DOHH2 (cell line): ENCODE measurements around the gene PNRC2.

Experiments used
- H3F3A ChIP-seq: fragments of 200-600 bp; sonication (generic), shearing (Covaris generic); 2 replicates; pipeline ENCODE4 v1.6.0; 2016; ENCODE audit warnings: antibody characterized with exemption, mild to moderate bottlenecking; ENCODE audit not compliant: control insufficient read depth, insufficient read depth
- H3K27ac ChIP-seq: fragments of 200-600 bp; sonication (generic); 2 replicates; pipeline ENCODE4 v1.5.1; 2014; ENCODE audit warnings: low read depth, mild to moderate bottlenecking, low read length, moderate library complexity
- H3K27me3 ChIP-seq: fragments of 200-600 bp; sonication (generic); 2 replicates; pipeline ENCODE4 v1.6.1; 2014; ENCODE audit warnings: mild to moderate bottlenecking, low read length, mixed read lengths; ENCODE audit not compliant: control insufficient read depth
- H3K36me3 ChIP-seq: fragments of 200-600 bp; sonication (generic); 2 replicates; pipeline ENCODE4 v1.6.1; 2014; ENCODE audit warnings: mild to moderate bottlenecking, low read length, moderate library complexity, mixed read lengths; ENCODE audit not compliant: control insufficient read depth
- H3K4me1 ChIP-seq: fragments of 200-600 bp; sonication (generic); 2 replicates; pipeline ENCODE4 v1.6.1; 2014; ENCODE audit warnings: mild to moderate bottlenecking, low read length, mixed read lengths; ENCODE audit not compliant: control insufficient read depth
- H3K4me2 ChIP-seq: fragments of 200-600 bp; sonication (generic); 2 replicates; pipeline ENCODE4 v1.6.0; 2014; ENCODE audit warnings: mild to moderate bottlenecking, low read length, moderate library complexity
- H3K4me3 ChIP-seq: fragments of 200-600 bp; sonication (generic); 2 replicates; pipeline ENCODE4 v1.5.1; 2014; ENCODE audit warnings: mild to moderate bottlenecking, low read length, mixed read lengths
- H3K79me2 ChIP-seq: fragments of 200-600 bp; sonication (generic); 2 replicates; pipeline ENCODE4 v1.6.1; 2014; ENCODE audit warnings: mild to moderate bottlenecking, low read length, mixed read lengths; ENCODE audit not compliant: control insufficient read depth
- H3K9me2 ChIP-seq: fragments of 200-600 bp; sonication (generic); replicated peaks from 2 replicates; pipeline ENCODE4 v1.6.1; 2014; ENCODE audit warnings: mild to moderate bottlenecking, low read length, mixed read lengths; ENCODE audit not compliant: control insufficient read depth
- H3K9me3 ChIP-seq: fragments of 200-600 bp; sonication (generic); 2 replicates; pipeline ENCODE4 v1.6.1; 2014; ENCODE audit warnings: antibody characterized with exemption, low read length, mixed read lengths; ENCODE audit not compliant: control insufficient read depth, insufficient read depth
- H4K20me1 ChIP-seq: fragments of 200-600 bp; sonication (generic); 2 replicates; pipeline ENCODE4 v1.6.0; 2014; ENCODE audit warnings: low read depth, mild to moderate bottlenecking, antibody characterized with exemption, low read length, moderate library complexity; ENCODE audit not compliant: control insufficient read depth, insufficient read depth
- EZH2phosphoT487 ChIP-seq: fragments of 200-600 bp; sonication (generic); IDR thresholded peaks from 2 replicates; pipeline ENCODE4 v1.6.1; 2017; ENCODE audit warnings: borderline replicate concordance, mild to moderate bottlenecking, antibody characterized with exemption, low read length, moderate library complexity, mixed read lengths
- TF ChIP-seq, protein P1 (sequence below): fragments of 200-600 bp; sonication (generic); IDR thresholded peaks from one replicate; pipeline ENCODE4 v1.5.1; 2014; ENCODE audit warnings: antibody characterized with exemption, mild to moderate bottlenecking, low read depth, low read length; ENCODE audit not compliant: poor library complexity, severe bottlenecking

Gene PNRC2

GRCh38 chr1:23999156-23999671 is 39.6 kb downstream of the PNRC2 start:
- Histone ChIP-seq H3K79me2 (no peaks in the 10 kb centered on the region), H3K4me1 (peaks cover 11% of the 10 kb centered on the region), H3F3A (no peaks in the 10 kb centered on the region), H3K36me3 (no peaks in the 10 kb centered on the region), H3K27me3 (peaks cover 10% of the 10 kb centered on the region), H3K4me3 (no peak overlapping the region), H3K27ac (no peak overlapping the region), H4K20me1 (no peaks in the 10 kb centered on the region), H3K9me2 (no peaks in the 10 kb centered on the region), H3K9me3 (no peaks in the 10 kb centered on the region), H3K4me2 (no peak overlapping the region)
- TF ChIP-seq, protein P1, sequence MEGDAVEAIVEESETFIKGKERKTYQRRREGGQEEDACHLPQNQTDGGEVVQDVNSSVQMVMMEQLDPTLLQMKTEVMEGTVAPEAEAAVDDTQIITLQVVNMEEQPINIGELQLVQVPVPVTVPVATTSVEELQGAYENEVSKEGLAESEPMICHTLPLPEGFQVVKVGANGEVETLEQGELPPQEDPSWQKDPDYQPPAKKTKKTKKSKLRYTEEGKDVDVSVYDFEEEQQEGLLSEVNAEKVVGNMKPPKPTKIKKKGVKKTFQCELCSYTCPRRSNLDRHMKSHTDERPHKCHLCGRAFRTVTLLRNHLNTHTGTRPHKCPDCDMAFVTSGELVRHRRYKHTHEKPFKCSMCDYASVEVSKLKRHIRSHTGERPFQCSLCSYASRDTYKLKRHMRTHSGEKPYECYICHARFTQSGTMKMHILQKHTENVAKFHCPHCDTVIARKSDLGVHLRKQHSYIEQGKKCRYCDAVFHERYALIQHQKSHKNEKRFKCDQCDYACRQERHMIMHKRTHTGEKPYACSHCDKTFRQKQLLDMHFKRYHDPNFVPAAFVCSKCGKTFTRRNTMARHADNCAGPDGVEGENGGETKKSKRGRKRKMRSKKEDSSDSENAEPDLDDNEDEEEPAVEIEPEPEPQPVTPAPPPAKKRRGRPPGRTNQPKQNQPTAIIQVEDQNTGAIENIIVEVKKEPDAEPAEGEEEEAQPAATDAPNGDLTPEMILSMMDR = no peak
- no peak for TF ChIP-seq EZH2phosphoT487

GRCh38 chr1:24002695-24003094 is 43.1 kb downstream of the PNRC2 start:
- peaks cover 14% of the 10 kb centered on the region for H3K4me1 ChIP-seq
- no peaks in the 10 kb centered on the region for H4K20me1 ChIP-seq
- no peaks in the 10 kb centered on the region for H3K79me2 ChIP-seq
- H3K4me3 ChIP-seq = no peak overlapping the region
- H3F3A ChIP-seq = no peaks in the 10 kb centered on the region
- no peaks in the 10 kb centered on the region for H3K9me2 ChIP-seq
- H3K36me3 ChIP-seq = no peaks in the 10 kb centered on the region
- no peak overlapping the region for H3K27ac ChIP-seq
- H3K4me2 ChIP-seq = no peak overlapping the region
- TF ChIP-seq, protein P1 = no peak
- TF ChIP-seq EZH2phosphoT487 = no peak
- peaks cover 3% of the 10 kb centered on the region for H3K9me3 ChIP-seq
- H3K27me3 ChIP-seq = peaks cover 15% of the 10 kb centered on the region

DNA sequence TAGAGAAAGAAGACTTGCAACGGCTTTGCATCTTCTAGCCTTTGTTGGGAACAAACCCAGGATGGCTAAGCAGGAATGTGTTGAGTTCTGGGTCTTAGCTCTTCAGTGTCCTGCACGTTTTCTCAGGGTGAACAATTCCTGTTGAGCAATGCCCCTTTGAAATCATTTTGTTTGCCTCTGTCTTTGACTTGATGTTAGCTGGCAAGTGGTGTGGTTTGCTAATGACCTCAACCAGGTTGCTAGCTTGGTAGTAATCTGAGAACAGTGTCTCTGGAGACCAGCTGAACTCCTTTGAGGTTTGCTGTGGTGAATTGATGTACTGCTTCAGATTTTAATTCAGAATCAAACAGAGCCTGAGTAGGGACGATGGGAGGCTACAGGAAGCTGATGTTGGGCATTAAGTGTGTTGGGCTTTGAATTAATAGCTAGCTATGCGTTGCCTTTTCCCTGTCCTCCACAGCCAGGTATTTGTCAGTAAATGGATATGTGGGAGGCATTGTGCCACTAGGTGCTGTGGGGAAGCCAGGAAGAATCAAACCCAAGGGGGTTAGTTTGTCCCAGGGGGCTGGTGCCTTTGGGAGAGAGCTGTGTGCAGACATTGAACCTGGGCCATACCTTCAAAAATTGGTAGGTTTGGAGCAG is 43.8 kb downstream of the PNRC2 start:
- Histone ChIP-seq H3K9me3 (peaks cover 3% of the 10 kb centered on the region), H4K20me1 (no peaks in the 10 kb centered on the region), H3K9me2 (no peaks in the 10 kb centered on the region), H3F3A (no peaks in the 10 kb centered on the region), H3K27me3 (peaks cover 15% of the 10 kb centered on the region), H3K79me2 (no peaks in the 10 kb centered on the region), H3K4me1 (peaks cover 14% of the 10 kb centered on the region), H3K4me2 (no peak overlapping the region; the same call in 1 of the 2 replicates), H3K36me3 (no peaks in the 10 kb centered on the region), H3K27ac (no peak overlapping the region), H3K4me3 (no peak overlapping the region)
- TF ChIP-seq EZH2phosphoT487 = no peak
- TF ChIP-seq, protein P1 = no peak
